ENCODE measurements around the gene EPS8L1.

Gene EPS8L1

GRCh38 chr19:55091126-55091910, 15.6 kb downstream of the EPS8L1 start:
- no peaks in the 10 kb centered on the region for H3K9me3 Mint-ChIP-seq
- peaks cover 23% of the 10 kb centered on the region for H3K36me3 Mint-ChIP-seq (ENCODE audit: low read depth)
- H3K4me3 Mint-ChIP-seq, result no peak overlapping the region
- no peak overlapping the region for H3K27ac Mint-ChIP-seq
- peaks cover 19% of the 10 kb centered on the region for H3K27me3 Mint-ChIP-seq (ENCODE audit: low read depth)
- H3K4me1 Mint-ChIP-seq (ENCODE audit: low read depth), result peaks cover 15% of the 10 kb centered on the region

GRCh38 chr19:55091955-55092354, 16.3 kb downstream of the EPS8L1 start:
- Mint-ChIP-seq H3K9me3 (no peaks in the 10 kb centered on the region), H3K4me1 (ENCODE audit: low read depth) (peaks cover 15% of the 10 kb centered on the region), H3K27me3 (ENCODE audit: low read depth) (peaks cover 19% of the 10 kb centered on the region), H3K4me3 (no peak overlapping the region), H3K27ac (no peak overlapping the region), H3K36me3 (ENCODE audit: low read depth) (peaks cover 23% of the 10 kb centered on the region)

- H3K36me3 Mint-ChIP-seq (ENCODE audit: low read depth), result peaks cover 21% of the 10 kb centered on the region
Measured at GRCh38 chr19:55092423-55093318, 17.0 kb downstream of the EPS8L1 start.

GRCh38 chr19:55094456-55095259, 19.0 kb downstream of the EPS8L1 start:
- H3K27ac Mint-ChIP-seq, result no peak overlapping the region
- peaks cover 3% of the 10 kb centered on the region for H3K4me1 Mint-ChIP-seq (ENCODE audit: low read depth)
- no peak overlapping the region for H3K4me3 Mint-ChIP-seq
- H3K9me3 Mint-ChIP-seq, result no peaks in the 10 kb centered on the region
- H3K27me3 Mint-ChIP-seq (ENCODE audit: low read depth), result no peaks in the 10 kb centered on the region
- peaks cover 9% of the 10 kb centered on the region for H3K36me3 Mint-ChIP-seq (ENCODE audit: low read depth)

More at GRCh38 chr19:55092423-55093318, 17.0 kb downstream of the EPS8L1 start:
- Mint-ChIP-seq H3K4me1 (ENCODE audit: low read depth) (peaks cover 15% of the 10 kb centered on the region), H3K27ac (no peak overlapping the region), H3K9me3 (no peaks in the 10 kb centered on the region), H3K27me3 (ENCODE audit: low read depth) (peaks cover 12% of the 10 kb centered on the region), H3K4me3 (no peak overlapping the region)

GRCh38 chr19:55095260-55096060, 19.8 kb downstream of the EPS8L1 start:
- H3K4me1 Mint-ChIP-seq (ENCODE audit: low read depth), result no peaks in the 10 kb centered on the region
- H3K9me3 Mint-ChIP-seq, result no peaks in the 10 kb centered on the region
- no peaks in the 10 kb centered on the region for H3K27me3 Mint-ChIP-seq (ENCODE audit: low read depth)
- no peak overlapping the region for H3K27ac Mint-ChIP-seq
- H3K4me3 Mint-ChIP-seq, result no peak overlapping the region
- H3K36me3 Mint-ChIP-seq (ENCODE audit: low read depth), result peaks cover 8% of the 10 kb centered on the region

- Mint-ChIP-seq H3K27ac (no peak overlapping the region), H3K27me3 (ENCODE audit: low read depth) (no peaks in the 10 kb centered on the region), H3K4me1 (ENCODE audit: low read depth) (no peaks in the 10 kb centered on the region), H3K4me3 (no peak overlapping the region), H3K9me3 (no peaks in the 10 kb centered on the region), H3K36me3 (ENCODE audit: low read depth) (peaks cover 8% of the 10 kb centered on the region)
Measured at GRCh38 chr19:55096061-55096701, 20.5 kb downstream of the EPS8L1 start.

- H3K4me1 Mint-ChIP-seq (ENCODE audit: low read depth), result no peaks in the 10 kb centered on the region
- H3K9me3 Mint-ChIP-seq, result peaks cover 2% of the 10 kb centered on the region
- H3K27ac Mint-ChIP-seq, result peak overlapping the region; percentile 20
- H3K4me3 Mint-ChIP-seq, result no peak overlapping the region
- H3K27me3 Mint-ChIP-seq (ENCODE audit: low read depth), result no peaks in the 10 kb centered on the region
- H3K36me3 Mint-ChIP-seq (ENCODE audit: low read depth), result peaks cover 21% of the 10 kb centered on the region
Measured at GRCh38 chr19:55097864-55098715, 22.4 kb downstream of the EPS8L1 start.

- Mint-ChIP-seq H3K27ac (no peak overlapping the region), H3K9me3 (peaks cover 7% of the 10 kb centered on the region), H3K4me3 (no peak overlapping the region), H3K36me3 (ENCODE audit: low read depth) (peaks cover 25% of the 10 kb centered on the region), H3K27me3 (ENCODE audit: low read depth) (no peaks in the 10 kb centered on the region), H3K4me1 (ENCODE audit: low read depth) (no peaks in the 10 kb centered on the region)
Measured at GRCh38 chr19:55098716-55099556, 23.3 kb downstream of the EPS8L1 start.

GRCh38 chr19:55099557-55100506, 24.2 kb downstream of the EPS8L1 start:
- H3K27me3 Mint-ChIP-seq (ENCODE audit: low read depth), result no peaks in the 10 kb centered on the region
- H3K27ac Mint-ChIP-seq, result no peak overlapping the region
- H3K4me1 Mint-ChIP-seq (ENCODE audit: low read depth), result no peaks in the 10 kb centered on the region
- peaks cover 7% of the 10 kb centered on the region for H3K9me3 Mint-ChIP-seq
- H3K36me3 Mint-ChIP-seq (ENCODE audit: low read depth), result peaks cover 23% of the 10 kb centered on the region
- H3K4me3 Mint-ChIP-seq, result no peak overlapping the region

GRCh38 chr19:55101261-55101660, 25.6 kb downstream of the EPS8L1 start:
- Mint-ChIP-seq H3K27me3 (ENCODE audit: low read depth) (no peaks in the 10 kb centered on the region), H3K4me1 (ENCODE audit: low read depth) (no peaks in the 10 kb centered on the region), H3K36me3 (ENCODE audit: low read depth) (peaks cover 26% of the 10 kb centered on the region), H3K4me3 (no peak overlapping the region), H3K27ac (no peak overlapping the region), H3K9me3 (peaks cover 7% of the 10 kb centered on the region)

- H3K4me3 Mint-ChIP-seq, result no peak overlapping the region
- no peaks in the 10 kb centered on the region for H3K27me3 Mint-ChIP-seq (ENCODE audit: low read depth)
- peaks cover 4% of the 10 kb centered on the region for H3K4me1 Mint-ChIP-seq (ENCODE audit: low read depth)
- H3K36me3 Mint-ChIP-seq (ENCODE audit: low read depth), result peaks cover 33% of the 10 kb centered on the region
- no peak overlapping the region for H3K27ac Mint-ChIP-seq
- H3K9me3 Mint-ChIP-seq, result peaks cover 10% of the 10 kb centered on the region
Measured at GRCh38 chr19:55103190-55103589, 27.5 kb downstream of the EPS8L1 start.
